NK-92 (cell line): ENCODE data around the gene PREB.

ENCODE experiments used
- DNase-seq: peaks from one replicate; lab custom pipeline; 2025; ENCODE audit not compliant: unreplicated experiment; lab: John Stamatoyannopoulos, UW

PREB gene

GRCh38 chr2:27096748-27097297 is 37.6 kb downstream of the PREB start:
- DNase-seq: no peak

GRCh38 chr2:27095745-27096651 is 38.4 kb downstream of the PREB start:
- DNase-seq: no peak

- no peak for DNase-seq
Measured at GRCh38 chr2:27095427-27095744, 39.0 kb downstream of the PREB start.

- no peak for DNase-seq
Measured at GRCh38 chr2:27094353-27094984, 40.0 kb downstream of the PREB start.

GRCh38 chr2:27093430-27094352 is 40.7 kb downstream of the PREB start:
- DNase-seq: no peak

- no peak for DNase-seq
Measured at GRCh38 chr2:27092696-27093429, 41.6 kb downstream of the PREB start.

GRCh38 chr2:27091746-27092695 is 42.4 kb downstream of the PREB start:
- no peak for DNase-seq

- DNase-seq: no peak
Measured at GRCh38 chr2:27089111-27089954, 45.1 kb downstream of the PREB start.

- no peak for DNase-seq
Measured at GRCh38 chr2:27088634-27089033, 45.8 kb downstream of the PREB start.

GRCh38 chr2:27087823-27088410 is 46.5 kb downstream of the PREB start:
- DNase-seq: no peak

- DNase-seq: no peak
Measured at GRCh38 chr2:27086724-27087593, 47.5 kb downstream of the PREB start, which contains the start of gene KHK. Gene KHK, plus strand, starts transcription at chr2:27086772. Its CDS starts 488 bp downstream, at chr2:27087260.

- peak; percentile 75 for DNase-seq
Measured at GRCh38 chr2:27086090-27086723, 48.2 kb downstream of the PREB start.

- no peak for DNase-seq
Measured at GRCh38 chr2:27085673-27086089, 48.8 kb downstream of the PREB start.

- no peak for DNase-seq
Measured at GRCh38 chr2:27085062-27085672, 49.3 kb downstream of the PREB start.

- DNase-seq: no peak
Measured at GRCh38 chr2:27084297-27085061, 50.0 kb downstream of the PREB start.
